ENCODE measurements around the gene PTPRT.

DNA sequence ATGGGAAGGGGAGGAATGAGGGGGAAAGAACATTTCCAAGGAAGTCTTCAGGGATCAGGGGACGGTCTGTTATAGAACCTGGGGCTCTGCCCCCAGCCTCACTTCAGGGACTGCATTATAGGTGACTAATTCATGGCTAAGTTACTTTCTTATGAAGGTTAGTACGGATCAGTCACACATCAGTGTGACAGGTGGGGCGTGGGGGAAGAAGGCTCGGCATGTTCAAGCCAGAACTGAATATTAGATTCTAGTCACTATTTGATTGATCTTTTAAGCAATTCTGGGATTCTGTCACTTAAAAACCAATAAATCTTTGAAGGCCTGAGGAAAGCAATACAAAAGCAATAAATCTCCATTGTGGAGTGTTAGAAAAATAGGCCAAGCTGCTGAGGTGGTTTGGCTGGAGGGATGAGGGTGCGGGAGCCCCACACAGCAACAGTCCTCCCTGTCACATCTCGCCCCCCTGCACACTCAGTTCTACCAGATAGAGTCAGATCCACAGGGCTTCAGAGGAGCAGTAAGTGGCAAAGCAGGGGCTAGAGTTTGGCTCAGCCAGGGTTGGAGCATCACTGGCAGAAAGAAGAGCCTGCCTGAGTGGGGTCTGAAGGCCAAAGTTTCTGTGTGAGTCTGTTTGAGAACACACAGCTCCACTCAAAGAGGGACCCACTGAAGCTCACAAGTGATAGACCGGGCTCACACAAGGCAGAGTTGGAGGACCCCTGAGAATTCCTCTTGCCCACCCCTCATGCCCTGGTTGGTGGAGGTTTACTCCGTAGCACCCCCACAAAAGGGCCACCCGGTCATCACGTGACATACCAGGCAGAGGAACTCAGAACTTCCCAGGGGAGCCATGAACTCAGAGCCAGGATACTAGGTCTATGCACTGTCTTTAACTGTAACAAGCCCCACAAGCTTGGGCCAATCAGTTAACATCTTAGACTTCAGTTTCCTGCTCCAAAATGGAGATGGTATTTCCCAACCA lies 843.2 kb downstream of the PTPRT start:
- TF ChIP-seq, protein P1, sequence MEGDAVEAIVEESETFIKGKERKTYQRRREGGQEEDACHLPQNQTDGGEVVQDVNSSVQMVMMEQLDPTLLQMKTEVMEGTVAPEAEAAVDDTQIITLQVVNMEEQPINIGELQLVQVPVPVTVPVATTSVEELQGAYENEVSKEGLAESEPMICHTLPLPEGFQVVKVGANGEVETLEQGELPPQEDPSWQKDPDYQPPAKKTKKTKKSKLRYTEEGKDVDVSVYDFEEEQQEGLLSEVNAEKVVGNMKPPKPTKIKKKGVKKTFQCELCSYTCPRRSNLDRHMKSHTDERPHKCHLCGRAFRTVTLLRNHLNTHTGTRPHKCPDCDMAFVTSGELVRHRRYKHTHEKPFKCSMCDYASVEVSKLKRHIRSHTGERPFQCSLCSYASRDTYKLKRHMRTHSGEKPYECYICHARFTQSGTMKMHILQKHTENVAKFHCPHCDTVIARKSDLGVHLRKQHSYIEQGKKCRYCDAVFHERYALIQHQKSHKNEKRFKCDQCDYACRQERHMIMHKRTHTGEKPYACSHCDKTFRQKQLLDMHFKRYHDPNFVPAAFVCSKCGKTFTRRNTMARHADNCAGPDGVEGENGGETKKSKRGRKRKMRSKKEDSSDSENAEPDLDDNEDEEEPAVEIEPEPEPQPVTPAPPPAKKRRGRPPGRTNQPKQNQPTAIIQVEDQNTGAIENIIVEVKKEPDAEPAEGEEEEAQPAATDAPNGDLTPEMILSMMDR (IDR thresholded peaks at IDR 0.05), result no peak
- TF ChIP-seq SIN3A (IDR thresholded peaks at IDR 0.05; ENCODE audit: borderline replicate concordance, insufficient read depth, low read depth, low read length), result no peak

Measured in Panc1 (cell line).